Activated naive CD8-positive, alpha-beta T cell treated with anti-CD3 and anti-CD28 coated beads for 36 hours (primary cell): ENCODE data around the gene DHRS3. TPM values are rescaled to one million over a fixed set of nuclear protein-coding genes. Genes with fewer than 3 reads are reported as not detected.
"Not testable (repeated sequence)": the region's sequence is repeated elsewhere in the genome, so short reads cannot be mapped to it uniquely, and the experiment has no call there.

Source experiments
- DNase-seq: peaks from one replicate; pipeline ENCODE4 v3.0.0; 2021
- H3K27ac Mint-ChIP-seq: one replicate; pipeline ENCODE4 v1.8.0; 2022; ENCODE audit warnings: mild to moderate bottlenecking, moderate library complexity, mixed read lengths
- H3K27me3 Mint-ChIP-seq: one replicate; pipeline ENCODE4 v1.8.0; 2022; ENCODE audit warnings: mild to moderate bottlenecking, mixed read lengths
- H3K36me3 Mint-ChIP-seq: one replicate; pipeline ENCODE4 v1.8.0; 2021; ENCODE audit warnings: mild to moderate bottlenecking, mixed read lengths
- H3K4me1 Mint-ChIP-seq: one replicate; pipeline ENCODE4 v1.8.0; 2021; ENCODE audit warnings: mixed read lengths
- H3K4me3 Mint-ChIP-seq: one replicate; pipeline ENCODE4 v1.8.0; 2022; ENCODE audit warnings: mild to moderate bottlenecking, moderate library complexity, mixed read lengths
- H3K9me3 Mint-ChIP-seq: one replicate; pipeline ENCODE4 v1.8.0; 2022; ENCODE audit warnings: mixed read lengths
- total RNA-seq, 2 experiments: library from RNA; stranded (reverse); gene quantifications; one replicate each; pipeline ENCODE4 v1.2.3, GENCODE V29; 2021

DHRS3 gene
- total RNA-seq, 2 experiments from 2014 or later: 163 to 167 TPM

DNA sequence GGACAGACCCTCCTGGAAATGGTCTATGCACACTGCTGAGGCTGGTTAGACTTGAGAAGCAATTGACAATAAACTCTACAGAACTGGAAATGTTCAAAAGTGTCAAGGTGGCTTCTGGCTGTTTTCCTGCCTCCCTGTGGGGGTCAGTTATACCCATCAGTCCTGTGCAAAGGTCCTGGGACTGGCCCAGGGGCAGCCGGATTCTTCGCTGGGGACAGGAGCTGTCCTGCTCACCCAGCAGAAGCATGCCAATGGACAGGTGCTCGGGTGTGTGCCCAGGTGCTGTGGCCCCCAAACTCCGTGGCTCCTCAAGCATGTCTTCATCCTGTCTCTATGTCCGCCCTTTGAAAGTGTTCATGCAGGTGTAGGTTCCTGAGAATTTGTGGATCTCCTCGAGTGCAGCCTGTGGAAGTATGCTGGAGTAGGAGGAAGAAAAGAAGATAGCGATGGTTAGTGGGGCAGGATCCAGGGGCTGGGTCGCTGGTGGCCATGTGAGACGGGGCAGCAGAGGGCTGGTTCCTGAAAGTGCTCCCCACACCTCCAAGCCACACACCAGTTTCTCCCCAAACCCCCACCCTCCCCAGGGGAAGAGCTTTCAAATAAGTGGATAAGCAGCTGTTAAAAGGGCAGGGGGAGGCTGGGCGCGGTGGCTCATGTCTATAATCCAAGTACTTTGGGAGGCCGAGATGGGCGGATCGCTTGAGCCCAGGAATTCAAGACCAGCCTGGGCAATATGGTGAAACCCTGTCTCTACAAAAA lies 49.8 kb downstream of the DHRS3 start:
- H3K9me3 Mint-ChIP-seq: peaks cover 18% of the 10 kb centered on the region
- H3K27ac Mint-ChIP-seq: no peak overlapping the region
- H3K4me1 Mint-ChIP-seq: peaks cover 3% of the 10 kb centered on the region
- DNase-seq: no peak
- H3K27me3 Mint-ChIP-seq: no peaks in the 10 kb centered on the region
- H3K4me3 Mint-ChIP-seq: no peak overlapping the region
- peaks cover 72% of the 10 kb centered on the region for H3K36me3 Mint-ChIP-seq

DNA sequence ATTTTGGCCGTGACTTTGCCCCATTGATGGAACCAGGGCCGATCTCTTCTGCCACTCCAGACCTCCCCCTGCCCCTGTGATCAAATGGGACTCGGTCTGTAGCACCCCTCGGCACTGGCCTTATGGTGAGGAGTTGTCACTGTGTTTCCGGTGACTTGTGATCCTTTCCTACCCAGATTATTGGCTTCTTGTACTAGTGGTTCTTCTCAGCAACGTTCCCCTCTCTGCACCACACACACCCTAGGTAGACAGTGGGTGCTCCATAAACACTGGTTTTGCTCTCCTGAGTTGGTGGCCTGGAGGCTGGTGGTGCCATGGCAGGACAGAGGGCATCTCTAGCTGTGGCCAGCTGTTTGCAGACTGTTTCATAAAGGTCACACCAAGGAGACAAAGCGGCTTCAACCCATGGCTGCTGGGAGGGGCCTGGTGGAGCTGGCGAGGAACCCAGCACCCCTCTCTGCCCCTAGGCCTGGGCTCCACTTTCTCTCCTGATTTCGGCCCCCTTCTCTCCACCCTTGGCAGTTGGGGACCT lies 50.7 kb downstream of the DHRS3 start:
- peaks cover 70% of the 10 kb centered on the region for H3K36me3 Mint-ChIP-seq

DNA sequence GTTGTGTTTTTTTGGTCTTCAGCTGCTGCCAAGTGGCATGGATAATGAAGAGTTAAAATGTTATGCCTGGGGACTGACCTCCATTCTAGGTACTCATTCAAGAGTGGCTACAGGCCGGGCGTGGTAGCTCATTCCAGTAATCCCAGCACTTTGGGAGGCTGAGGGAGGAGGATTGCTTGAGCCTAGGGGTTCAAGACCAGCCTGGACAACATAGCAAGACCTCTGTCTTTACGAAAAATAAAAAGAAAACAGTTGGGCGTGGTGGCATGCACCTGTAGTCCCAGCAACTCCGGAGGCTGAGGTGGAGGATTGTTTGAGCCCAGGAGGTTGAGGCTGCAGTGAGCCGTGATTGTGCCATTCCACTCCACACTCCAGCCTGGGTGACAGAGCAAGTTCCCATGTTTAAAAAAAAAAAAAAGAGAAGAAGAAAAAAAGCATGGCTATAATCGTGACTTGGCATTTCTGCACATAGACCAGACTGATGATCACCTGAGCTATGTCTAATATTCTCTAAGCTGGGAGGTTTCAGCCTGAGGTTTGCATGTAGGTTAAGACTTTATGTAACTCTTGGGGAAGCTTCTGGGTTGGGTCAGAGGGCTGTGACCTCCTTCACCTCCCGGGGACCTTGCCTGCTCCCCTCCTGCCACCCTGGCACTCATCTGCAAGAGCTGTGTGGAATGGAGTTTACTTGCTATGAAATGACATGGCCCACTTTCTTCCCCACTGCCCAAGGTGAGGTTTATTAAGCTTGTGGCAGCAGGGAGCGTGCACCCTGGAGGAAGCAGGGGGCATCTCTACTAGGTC lies 51.3 kb downstream of the DHRS3 start:
- no peak for DNase-seq
- no peaks in the 10 kb centered on the region for H3K27me3 Mint-ChIP-seq
- H3K36me3 Mint-ChIP-seq: peaks cover 74% of the 10 kb centered on the region
- peak overlapping the region; percentile 79 for H3K27ac Mint-ChIP-seq
- no peak overlapping the region for H3K4me3 Mint-ChIP-seq
- H3K4me1 Mint-ChIP-seq: no peaks in the 10 kb centered on the region
- peaks cover 26% of the 10 kb centered on the region for H3K9me3 Mint-ChIP-seq

More for the DNA sequence above, 50.7 kb downstream of the DHRS3 start:
- H3K27ac Mint-ChIP-seq: peak overlapping the region; percentile 70
- no peaks in the 10 kb centered on the region for H3K4me1 Mint-ChIP-seq
- H3K27me3 Mint-ChIP-seq: no peaks in the 10 kb centered on the region
- peaks cover 25% of the 10 kb centered on the region for H3K9me3 Mint-ChIP-seq
- H3K4me3 Mint-ChIP-seq: no peak overlapping the region
- DNase-seq: no peak

DNA sequence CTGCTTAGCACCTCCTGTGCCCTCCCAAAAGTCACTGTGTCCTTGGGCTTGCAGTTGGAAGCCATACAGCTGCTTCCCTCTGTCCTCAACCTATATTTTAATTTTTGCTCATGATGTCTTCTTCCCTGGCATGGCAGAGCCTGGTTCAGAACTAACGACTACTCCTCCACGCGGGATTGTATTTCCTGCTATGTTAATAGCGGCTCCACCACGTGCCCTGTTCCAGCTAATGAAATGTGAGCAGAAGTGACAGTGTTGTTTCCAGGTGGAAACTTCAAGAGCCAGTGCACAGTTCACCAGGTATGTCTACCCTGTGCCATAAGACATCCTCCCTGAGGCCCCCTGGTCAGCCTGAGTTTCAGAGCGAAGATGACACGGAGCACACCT lies 52.1 kb downstream of the DHRS3 start:
- peak overlapping the region; percentile 79 for H3K27ac Mint-ChIP-seq

DNA sequence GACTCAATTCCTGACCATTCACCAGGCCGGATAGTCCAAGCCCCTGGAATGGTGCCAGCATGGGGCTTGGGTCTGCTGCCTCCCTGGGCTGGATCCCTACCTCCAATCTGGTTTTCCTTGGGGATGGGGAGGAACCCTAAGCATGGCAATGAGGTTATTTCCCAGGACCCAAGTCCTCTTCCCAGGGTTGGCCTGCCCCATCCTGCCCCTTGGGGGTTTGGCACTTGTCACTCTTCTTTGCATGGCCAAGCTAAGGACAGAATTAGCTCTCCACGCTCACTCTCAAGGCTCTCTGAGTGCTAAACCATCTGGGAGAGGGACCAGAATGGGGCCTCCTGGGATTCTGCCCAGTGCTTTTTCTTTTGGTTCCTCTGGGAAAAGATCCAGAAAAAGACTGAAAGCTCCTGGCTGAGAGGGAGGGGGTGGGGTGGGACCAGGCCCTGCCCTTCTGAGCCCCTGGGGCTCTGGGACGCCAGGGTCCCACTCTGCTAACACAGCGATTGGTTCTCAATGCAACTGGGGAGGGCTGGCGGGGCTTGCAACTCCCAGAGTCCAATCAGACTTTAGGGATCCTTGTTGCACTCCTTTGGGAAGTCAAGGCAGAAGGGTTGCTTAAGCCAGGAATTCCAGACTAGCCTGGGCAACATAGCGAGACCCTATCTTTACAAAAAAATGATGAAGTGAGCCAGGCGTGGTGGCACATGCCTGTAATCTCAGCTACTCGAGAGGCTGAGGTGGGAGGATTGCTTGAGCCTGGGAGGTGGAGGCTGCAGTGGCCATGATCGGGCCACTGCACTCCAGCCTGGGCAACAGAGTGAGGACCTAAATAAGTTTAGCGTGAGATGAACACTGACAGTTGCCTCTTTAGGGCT lies 52.7 kb downstream of the DHRS3 start:
- H3K4me3 Mint-ChIP-seq: no peak overlapping the region
- peaks cover 26% of the 10 kb centered on the region for H3K9me3 Mint-ChIP-seq
- no peak overlapping the region for H3K27ac Mint-ChIP-seq
- H3K27me3 Mint-ChIP-seq: no peaks in the 10 kb centered on the region
- peaks cover 66% of the 10 kb centered on the region for H3K36me3 Mint-ChIP-seq
- H3K4me1 Mint-ChIP-seq: no peaks in the 10 kb centered on the region
- no peak for DNase-seq

More for the DNA sequence above, 52.1 kb downstream of the DHRS3 start:
- DNase-seq: no peak
- Mint-ChIP-seq H3K36me3 (peaks cover 70% of the 10 kb centered on the region), H3K27me3 (no peaks in the 10 kb centered on the region), H3K4me1 (no peaks in the 10 kb centered on the region), H3K9me3 (peaks cover 26% of the 10 kb centered on the region), H3K4me3 (no peak overlapping the region)

DNA sequence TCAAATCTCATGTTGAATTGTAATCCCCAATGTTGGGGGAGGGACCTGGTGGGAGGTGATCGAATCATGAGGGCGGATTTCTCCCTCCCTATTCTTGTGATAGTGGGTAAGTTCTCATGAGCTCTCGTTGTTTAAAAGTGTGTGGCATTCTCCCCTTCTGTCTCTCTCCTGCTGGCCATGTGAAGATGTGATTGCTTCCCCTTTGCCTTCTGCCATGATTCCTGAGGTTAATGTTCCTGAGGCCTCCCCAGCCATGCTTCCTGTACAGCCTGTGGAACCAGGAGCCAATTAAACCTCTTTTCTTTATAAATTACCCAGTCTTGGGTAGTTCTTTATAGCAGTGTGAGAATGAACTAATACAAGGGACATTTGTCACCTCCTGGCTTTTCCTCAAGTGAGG lies 53.8 kb downstream of the DHRS3 start:
- not testable (repeated sequence) for H3K4me3 Mint-ChIP-seq, H3K27me3 Mint-ChIP-seq, H3K4me1 Mint-ChIP-seq, DNase-seq
- peaks cover 26% of the 10 kb centered on the region for H3K9me3 Mint-ChIP-seq
- H3K36me3 Mint-ChIP-seq: peaks cover 64% of the 10 kb centered on the region
- H3K27ac Mint-ChIP-seq: peak overlapping the region; percentile 23

DNA sequence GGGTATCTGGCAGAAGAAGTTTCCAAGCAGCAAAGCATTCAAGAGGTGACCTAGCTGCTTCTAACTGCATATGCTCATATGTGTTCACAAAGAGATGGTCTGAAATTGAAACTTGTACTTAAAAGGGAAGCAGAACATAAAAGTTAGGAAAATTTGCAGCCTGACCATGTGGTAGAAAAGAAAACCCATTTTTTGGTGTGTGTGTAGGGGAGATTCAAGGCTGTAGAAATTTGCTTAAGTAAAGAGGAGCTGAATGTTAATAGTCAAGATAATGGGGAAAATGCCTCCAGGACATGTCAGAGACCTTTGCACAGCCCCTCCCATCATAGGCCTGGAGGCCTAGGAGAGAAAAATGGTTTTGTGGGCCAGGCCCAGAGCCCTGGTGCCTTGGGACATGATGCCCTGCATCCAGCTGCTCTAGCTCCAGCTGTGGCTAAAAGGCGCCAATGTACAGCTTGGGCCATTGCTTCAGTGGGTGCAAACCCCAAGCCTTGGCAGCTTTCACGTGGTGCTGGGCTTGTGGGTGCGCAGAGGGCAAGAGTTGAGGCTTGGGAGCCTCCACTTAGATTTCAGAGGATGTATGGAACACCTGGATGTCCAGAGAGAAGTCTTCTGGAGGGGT lies 54.9 kb downstream of the DHRS3 start:
- no peaks in the 10 kb centered on the region for H3K27me3 Mint-ChIP-seq
- no peak for DNase-seq
- no peaks in the 10 kb centered on the region for H3K4me1 Mint-ChIP-seq
- H3K9me3 Mint-ChIP-seq: peaks cover 26% of the 10 kb centered on the region
- H3K27ac Mint-ChIP-seq: no peak overlapping the region
- peaks cover 58% of the 10 kb centered on the region for H3K36me3 Mint-ChIP-seq
- H3K4me3 Mint-ChIP-seq: no peak overlapping the region

DNA sequence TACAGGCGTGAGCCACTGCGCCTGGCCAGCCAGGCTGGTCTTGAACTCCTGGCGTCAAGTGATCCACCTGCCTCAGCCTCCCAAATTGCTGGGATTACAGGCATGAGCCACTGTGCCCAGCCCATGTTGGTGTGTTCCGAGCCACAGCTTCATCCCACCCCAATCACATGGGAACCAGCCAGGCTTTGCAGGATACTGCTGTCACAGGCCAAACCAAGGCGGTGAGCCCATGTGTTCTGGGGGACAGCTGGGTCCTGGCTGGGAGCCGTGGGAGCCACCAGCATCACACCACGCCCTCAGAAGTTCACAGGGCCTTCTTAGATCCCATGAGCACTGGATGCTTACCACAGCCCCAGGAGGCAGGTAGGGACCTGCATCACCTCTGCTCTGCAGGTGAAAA lies 56.9 kb downstream of the DHRS3 start:
- Mint-ChIP-seq H3K4me1 (peaks cover 8% of the 10 kb centered on the region), H3K36me3 (peaks cover 39% of the 10 kb centered on the region), H3K27ac (no peak overlapping the region), H3K4me3 (no peak overlapping the region), H3K9me3 (peaks cover 26% of the 10 kb centered on the region), H3K27me3 (no peaks in the 10 kb centered on the region)
- DNase-seq: no peak

DNA sequence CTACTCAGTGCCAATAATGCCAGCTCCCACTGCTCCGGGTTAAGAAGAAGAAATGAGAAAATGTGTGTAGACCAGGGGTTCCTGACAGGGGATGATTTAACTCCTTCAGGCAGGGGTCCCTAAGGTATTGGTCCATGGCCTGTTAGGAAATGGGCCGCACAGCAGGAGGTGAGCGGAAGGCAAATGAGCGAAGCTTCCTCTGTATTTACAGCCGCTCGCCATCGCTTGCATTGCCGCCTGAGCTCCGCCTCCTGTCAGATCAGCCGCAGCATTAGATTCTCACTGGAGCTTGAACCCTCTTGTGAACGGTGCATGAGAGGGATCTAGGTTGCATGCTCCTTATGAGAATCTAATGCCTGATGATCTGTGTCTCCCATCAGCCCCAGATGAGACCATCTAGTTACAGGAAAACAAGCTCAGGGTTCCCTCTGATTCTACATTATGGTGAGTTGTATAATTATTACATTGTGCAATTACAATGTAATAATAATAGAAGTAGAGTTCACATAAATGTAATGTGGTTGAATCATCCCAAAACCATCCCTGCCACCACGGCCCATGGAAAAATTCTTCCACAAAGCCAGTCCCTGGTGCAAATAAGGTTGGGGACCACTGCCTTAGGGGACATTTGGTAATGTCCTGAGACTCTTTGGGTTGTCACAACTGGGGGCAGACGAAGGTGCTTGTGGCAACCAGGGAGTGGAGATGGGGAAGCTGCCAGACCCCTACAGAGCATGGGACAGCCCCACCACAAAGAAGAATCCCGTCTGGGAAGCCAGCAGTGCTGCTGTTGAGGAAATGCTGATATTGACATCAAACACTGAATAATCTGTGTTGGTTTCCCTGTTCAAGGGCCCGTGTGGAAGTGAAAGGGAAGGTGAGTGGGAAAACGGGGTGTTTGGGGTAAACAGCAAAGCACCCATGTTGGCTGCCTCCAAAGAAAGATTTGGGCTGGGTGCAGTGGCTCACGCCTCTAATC lies 60.8 kb downstream of the DHRS3 start:
- H3K27me3 Mint-ChIP-seq: no peaks in the 10 kb centered on the region
- peaks cover under 1% of the 10 kb centered on the region for H3K9me3 Mint-ChIP-seq
- no peak overlapping the region for H3K27ac Mint-ChIP-seq
- no peak for DNase-seq
- no peak overlapping the region for H3K4me3 Mint-ChIP-seq
- H3K4me1 Mint-ChIP-seq: peaks cover 8% of the 10 kb centered on the region
- H3K36me3 Mint-ChIP-seq: peaks cover 4% of the 10 kb centered on the region

DNA sequence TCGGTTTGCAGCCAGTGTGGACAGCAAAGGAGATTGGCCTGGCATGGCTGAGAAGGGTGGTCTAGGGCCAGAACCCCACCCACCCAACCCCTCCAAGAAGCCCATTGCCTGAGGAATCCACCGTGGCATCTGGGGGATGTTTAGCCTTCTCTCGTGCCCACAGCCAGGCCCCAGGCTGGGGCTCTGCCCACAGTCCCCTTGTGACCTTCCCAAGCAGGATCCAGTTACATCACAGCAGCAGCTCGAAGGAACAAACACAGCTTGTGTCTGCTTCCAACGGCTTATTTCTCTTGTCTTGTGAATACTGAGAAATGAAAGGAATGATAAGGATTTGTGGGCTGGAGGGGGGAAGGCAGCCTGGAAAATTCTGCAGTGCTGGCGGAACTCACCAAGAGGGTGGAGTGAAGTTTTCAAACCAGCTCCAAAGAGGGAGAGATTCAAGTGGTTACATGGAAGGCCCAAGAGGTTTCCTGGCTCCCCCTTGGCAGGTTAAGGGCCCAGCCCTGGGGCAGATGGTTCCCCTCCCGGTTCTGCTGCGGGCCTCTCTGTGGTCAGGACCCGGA lies 61.6 kb downstream of the DHRS3 start:
- Mint-ChIP-seq H3K9me3 (no peaks in the 10 kb centered on the region), H3K36me3 (no peaks in the 10 kb centered on the region), H3K27ac (no peak overlapping the region), H3K4me1 (peaks cover 8% of the 10 kb centered on the region), H3K27me3 (no peaks in the 10 kb centered on the region), H3K4me3 (no peak overlapping the region)
- DNase-seq: no peak

DNA sequence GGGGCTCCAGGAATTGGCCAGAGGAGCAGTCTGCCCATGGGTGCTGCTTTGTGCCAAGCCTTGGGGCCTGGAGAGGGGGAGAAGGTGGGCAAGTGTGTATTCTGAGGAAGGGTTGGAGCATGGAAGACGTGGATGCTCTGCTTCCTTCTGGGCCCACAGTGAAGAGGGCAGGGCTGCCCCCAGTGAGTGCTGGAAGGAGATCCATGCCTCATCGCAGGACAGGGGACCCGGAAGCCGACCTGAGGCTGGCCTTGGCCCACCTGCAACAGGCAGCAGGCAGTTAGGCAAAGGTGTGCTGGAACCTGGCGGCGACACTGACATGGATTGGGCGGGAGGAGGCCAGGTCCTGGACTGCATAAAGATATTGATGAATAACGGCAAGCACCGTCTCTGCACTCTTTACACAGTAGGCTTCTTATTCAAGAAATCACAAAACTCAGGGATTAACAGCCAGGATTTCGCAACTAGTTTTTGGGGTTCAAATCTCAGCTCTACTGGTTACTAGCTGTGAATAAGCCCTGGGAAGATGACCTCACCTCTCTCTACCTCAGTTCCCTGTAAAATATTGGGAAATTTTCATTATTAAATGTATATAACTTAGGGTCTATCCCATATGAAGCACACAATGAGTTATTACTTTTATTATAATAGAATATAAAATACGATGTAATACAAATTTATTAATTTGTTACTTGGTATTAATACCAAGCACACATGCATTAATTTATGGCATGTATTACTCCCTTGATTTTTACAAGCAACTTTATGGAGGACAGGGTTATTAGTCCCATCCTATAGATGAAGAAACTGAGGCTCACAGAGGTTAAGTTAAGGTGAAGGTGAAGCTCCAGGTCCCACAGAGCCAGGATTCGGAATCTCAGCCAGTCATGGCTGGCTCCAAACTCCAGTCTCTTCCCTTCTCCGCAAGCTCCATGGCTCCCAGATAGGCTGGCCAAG lies 62.3 kb downstream of the DHRS3 start:
- Mint-ChIP-seq H3K27ac (no peak overlapping the region), H3K9me3 (no peaks in the 10 kb centered on the region), H3K4me3 (no peak overlapping the region), H3K36me3 (no peaks in the 10 kb centered on the region), H3K27me3 (no peaks in the 10 kb centered on the region), H3K4me1 (peaks cover 9% of the 10 kb centered on the region)
- DNase-seq: no peak

DNA sequence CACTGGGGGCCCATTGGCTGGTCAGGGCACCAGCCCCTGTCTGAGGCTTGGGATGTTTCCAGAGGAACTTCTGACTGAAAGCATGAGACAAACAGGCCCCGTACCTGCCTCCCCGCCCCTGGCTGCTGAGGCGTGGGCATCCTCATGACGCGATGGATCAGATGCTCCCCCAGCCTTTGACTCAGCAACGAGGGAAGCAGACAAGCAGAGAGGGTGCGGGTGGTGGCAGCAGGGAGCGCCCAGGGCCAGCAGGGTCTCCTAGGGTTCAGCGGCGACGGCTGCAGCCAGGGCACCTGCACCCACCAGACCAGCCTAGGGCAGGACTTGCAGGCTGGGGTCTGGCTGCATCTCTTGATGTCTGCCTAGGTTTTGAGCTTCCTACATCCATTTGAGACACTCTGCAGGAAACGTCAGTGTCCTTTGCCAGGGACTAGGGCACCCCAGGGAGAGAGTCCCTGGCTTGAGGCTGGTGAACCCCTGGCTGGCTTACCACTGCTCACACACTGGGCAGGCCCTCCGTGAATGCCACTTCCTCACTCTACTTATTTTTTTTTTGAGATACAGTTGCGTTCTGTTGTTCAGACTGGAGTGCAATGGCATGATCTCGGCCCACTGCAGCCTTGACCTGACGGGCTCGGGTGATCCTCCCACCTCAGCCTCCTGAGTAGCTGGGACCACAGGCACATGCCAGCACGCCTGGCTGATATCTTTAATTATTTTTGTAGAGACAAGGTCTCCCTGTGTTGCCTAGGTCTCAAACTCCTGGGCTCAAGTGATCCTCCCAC lies 63.3 kb downstream of the DHRS3 start:
- DNase-seq: no peak
- Mint-ChIP-seq H3K27ac (no peak overlapping the region), H3K27me3 (no peaks in the 10 kb centered on the region), H3K9me3 (no peaks in the 10 kb centered on the region), H3K4me3 (no peak overlapping the region), H3K4me1 (peaks cover 14% of the 10 kb centered on the region), H3K36me3 (no peaks in the 10 kb centered on the region)
